Neural crest cell (in vitro differentiated cells): ENCODE data around the gene ZNF473. TPM values are rescaled to one million over a fixed set of nuclear protein-coding genes. Genes with fewer than 3 reads are reported as not detected.
"Not testable (repeated sequence)": the region's sequence is repeated elsewhere in the genome, so short reads cannot be mapped to it uniquely, and the experiment has no call there.

Experiments
- DNase-seq: peaks from one replicate; pipeline ENCODE4 v3.0.0; 2021; ENCODE audit warnings: low read depth, mixed read lengths, low spot score
- H3K27ac Mint-ChIP-seq: one replicate; pipeline ENCODE4 v1.8.0; 2021; ENCODE audit warnings: mild to moderate bottlenecking, mixed read lengths; ENCODE audit not compliant: unreplicated experiment
- H3K27me3 Mint-ChIP-seq: 2 replicates; pipeline ENCODE4 v1.8.0; 2021; ENCODE audit warnings: low read depth, mild to moderate bottlenecking, mixed read lengths
- H3K36me3 Mint-ChIP-seq: 2 replicates; pipeline ENCODE4 v1.8.0; 2021; ENCODE audit warnings: low read depth, mild to moderate bottlenecking, mixed read lengths
- H3K4me1 Mint-ChIP-seq: 2 replicates; pipeline ENCODE4 v1.8.0; 2021; ENCODE audit warnings: mixed read lengths
- H3K4me3 Mint-ChIP-seq: one replicate; pipeline ENCODE4 v1.8.0; 2021; ENCODE audit warnings: mild to moderate bottlenecking, mixed read lengths
- H3K9me3 Mint-ChIP-seq: 2 replicates; pipeline ENCODE4 v1.8.0; 2021; ENCODE audit warnings: mixed read lengths
- CTCF ChIP-seq: fragments of 200-600 bp; sonication (generic); conservative IDR thresholded peaks from 2 replicates; pipeline ENCODE4 v1.5.0; 2021; ENCODE audit warnings: antibody characterized with exemption, mild to moderate bottlenecking
- total RNA-seq: library from RNA; stranded (reverse); gene quantifications from 2 replicates; pipeline ENCODE4 v1.2.1, GENCODE V29; 2021

The ZNF473 gene
- total RNA-seq, 1 donor from 2014 or later = 23.3 TPM

- not testable (repeated sequence) for H3K9me3 Mint-ChIP-seq, H3K27ac Mint-ChIP-seq
Observed at GRCh38 chr19:50084440-50084839, 58.6 kb downstream of the ZNF473 start.

GRCh38 chr19:50087153-50087552 lies 61.3 kb downstream of the ZNF473 start:
- not testable (repeated sequence) for H3K4me3 Mint-ChIP-seq, DNase-seq, H3K27ac Mint-ChIP-seq, H3K4me1 Mint-ChIP-seq, H3K36me3 Mint-ChIP-seq
- H3K9me3 Mint-ChIP-seq = peaks cover 12% of the 10 kb centered on the region
- H3K27me3 Mint-ChIP-seq = peaks cover 13% of the 10 kb centered on the region

More at GRCh38 chr19:50084440-50084839, 58.6 kb downstream of the ZNF473 start:
- not testable (repeated sequence) for H3K27me3 Mint-ChIP-seq, H3K4me3 Mint-ChIP-seq, H3K36me3 Mint-ChIP-seq, H3K4me1 Mint-ChIP-seq, DNase-seq

GRCh38 chr19:50090706-50091105 lies 64.9 kb downstream of the ZNF473 start:
- H3K36me3 Mint-ChIP-seq, H3K9me3 Mint-ChIP-seq, DNase-seq, H3K4me3 Mint-ChIP-seq, H3K4me1 Mint-ChIP-seq, H3K27ac Mint-ChIP-seq, H3K27me3 Mint-ChIP-seq: not testable (repeated sequence)
- peak; percentile 40 for TF ChIP-seq CTCF

GRCh38 chr19:50091786-50092185 lies 66.0 kb downstream of the ZNF473 start:
- H3K4me3 Mint-ChIP-seq, H3K36me3 Mint-ChIP-seq, H3K4me1 Mint-ChIP-seq, H3K27ac Mint-ChIP-seq, H3K9me3 Mint-ChIP-seq, H3K27me3 Mint-ChIP-seq, DNase-seq: not testable (repeated sequence)

GRCh38 chr19:50092597-50092996 lies 66.8 kb downstream of the ZNF473 start:
- H3K27ac Mint-ChIP-seq, DNase-seq, H3K4me3 Mint-ChIP-seq, H3K9me3 Mint-ChIP-seq, H3K4me1 Mint-ChIP-seq, H3K36me3 Mint-ChIP-seq, H3K27me3 Mint-ChIP-seq: not testable (repeated sequence)

GRCh38 chr19:50097884-50098283 lies 72.1 kb downstream of the ZNF473 start:
- not testable (repeated sequence) for H3K4me3 Mint-ChIP-seq, H3K36me3 Mint-ChIP-seq, H3K27me3 Mint-ChIP-seq, H3K9me3 Mint-ChIP-seq, DNase-seq, H3K4me1 Mint-ChIP-seq, H3K27ac Mint-ChIP-seq

- H3K4me1 Mint-ChIP-seq, H3K27ac Mint-ChIP-seq, H3K36me3 Mint-ChIP-seq, H3K4me3 Mint-ChIP-seq, H3K27me3 Mint-ChIP-seq, H3K9me3 Mint-ChIP-seq: not testable (repeated sequence)
- DNase-seq = peak; percentile 3
Observed at GRCh38 chr19:50098892-50099291, 73.1 kb downstream of the ZNF473 start.

GRCh38 chr19:50099696-50100095 lies 73.9 kb downstream of the ZNF473 start:
- H3K4me3 Mint-ChIP-seq, H3K36me3 Mint-ChIP-seq, H3K27ac Mint-ChIP-seq, H3K9me3 Mint-ChIP-seq, H3K27me3 Mint-ChIP-seq, H3K4me1 Mint-ChIP-seq, DNase-seq: not testable (repeated sequence)

GRCh38 chr19:50100946-50101345 lies 75.1 kb downstream of the ZNF473 start:
- H3K4me1 Mint-ChIP-seq, H3K27me3 Mint-ChIP-seq, H3K9me3 Mint-ChIP-seq, DNase-seq, H3K4me3 Mint-ChIP-seq, H3K27ac Mint-ChIP-seq, H3K36me3 Mint-ChIP-seq: not testable (repeated sequence)

Other genes starting within 250 kb of the ZNF473 start
- 37.5 and 38.0 TPM in 2 replicates for gene FUZ, start 212.7 kb upstream of the ZNF473 start, total RNA-seq
- 80.8 and 85.4 TPM in 2 replicates for gene MED25, start 207.7 kb upstream of the ZNF473 start, total RNA-seq
- 453 and 466 TPM in 2 replicates for gene PTOV1, start 174.8 kb upstream of the ZNF473 start, total RNA-seq
- 131 and 135 TPM in 2 replicates for gene PNKP, start 158.4 kb upstream of the ZNF473 start, total RNA-seq
- 38.6 and 39.6 TPM in 2 replicates for gene AKT1S1, start 148.7 kb upstream of the ZNF473 start, total RNA-seq
- 30.5 and 34.5 TPM in 2 replicates for gene TBC1D17, start 148.3 kb upstream of the ZNF473 start, total RNA-seq
- gene IL4I1, start 129.1 kb upstream of the ZNF473 start, total RNA-seq = 0.12 and 0.41 TPM in 2 replicates
- 23.4 and 24.2 TPM in 2 replicates for gene ATF5, start 96.8 kb upstream of the ZNF473 start, total RNA-seq
- 127 and 141 TPM in 2 replicates for gene NUP62, start 96.5 kb upstream of the ZNF473 start, total RNA-seq
- not detected in 2 replicates for gene SIGLEC11, start 64.8 kb upstream of the ZNF473 start, total RNA-seq
- 43.4 TPM in 2 replicates for gene VRK3, start 633 bp upstream of the ZNF473 start, total RNA-seq
- gene IZUMO2, start 137.3 kb downstream of the ZNF473 start, total RNA-seq = not detected in 2 replicates
- gene MYH14, start 177.6 kb downstream of the ZNF473 start, total RNA-seq = 4.0 and 4.7 TPM in 2 replicates